Neural cell (in vitro differentiated cells): ENCODE measurements around the gene HDLBP. TPM values are rescaled to one million over a fixed set of nuclear protein-coding genes. Genes with fewer than 3 reads are reported as not detected.

Experiments used
- H2AFZ ChIP-seq: fragments of 200-600, 300-800 bp; sonication (generic), shearing (Covaris generic); 2 replicates; pipeline ENCODE4 v1.6.0; 2014; ENCODE audit warnings: low read depth, mild to moderate bottlenecking, antibody characterized with exemption, low read length, moderate library complexity
- H3F3A ChIP-seq: fragments of 200-600 bp; shearing (Covaris generic); 2 replicates; pipeline ENCODE4 v1.6.1; 2016; ENCODE audit warnings: mild to moderate bottlenecking, moderate library complexity, mixed read lengths, antibody characterized with exemption, low read length; ENCODE audit not compliant: insufficient read depth, poor library complexity, severe bottlenecking
- H3K27ac ChIP-seq: fragments of 200-600, 300-800 bp; sonication (generic), shearing (Covaris generic); 2 replicates; pipeline ENCODE4 v1.5.1; 2014; ENCODE audit warnings: mild to moderate bottlenecking, low read length, moderate library complexity
- H3K27me3 ChIP-seq: fragments of 300-800, 200-600 bp; sonication (generic), shearing (Covaris generic); 2 replicates; pipeline ENCODE4 v1.6.0; 2014; ENCODE audit warnings: mild to moderate bottlenecking, low read depth, low read length, moderate library complexity; ENCODE audit not compliant: insufficient read depth
- H3K36me3 ChIP-seq: fragments of 300-800, 200-600 bp; sonication (generic), shearing (Covaris generic); 2 replicates; pipeline ENCODE4 v1.5.1; 2014; ENCODE audit warnings: mild to moderate bottlenecking, antibody characterized with exemption, low read length, moderate library complexity; ENCODE audit not compliant: insufficient read depth
- H3K4me2 ChIP-seq: fragments of 300-800, 200-600 bp; sonication (generic), shearing (Covaris generic); 2 replicates; pipeline ENCODE4 v1.6.0; 2014; ENCODE audit warnings: mild to moderate bottlenecking, low read length
- H3K4me3 ChIP-seq: fragments of 300-800, 200-600 bp; sonication (generic), shearing (Covaris generic); 2 replicates; pipeline ENCODE4 v1.5.1; 2014; ENCODE audit warnings: mild to moderate bottlenecking, low read length, moderate library complexity
- H3K79me2 ChIP-seq: fragments of 200-600 bp; shearing (Covaris generic); replicated peaks from 2 replicates; pipeline ENCODE4 v1.6.0; 2014; ENCODE audit warnings: mild to moderate bottlenecking, low read length, moderate library complexity; ENCODE audit not compliant: insufficient read depth
- H3K9ac ChIP-seq: fragments of 300-800, 200-600 bp; sonication (generic), shearing (Covaris generic); 2 replicates; pipeline ENCODE4 v1.6.1; 2016; ENCODE audit warnings: mild to moderate bottlenecking, low read length, mixed read lengths
- H3K9me2 ChIP-seq: fragments of 200-600 bp; shearing (Covaris generic); 2 replicates; pipeline ENCODE4 v1.6.1; 2016; ENCODE audit warnings: mild to moderate bottlenecking, low read length, mixed read lengths; ENCODE audit not compliant: insufficient read depth
- H3K9me3 ChIP-seq: fragments of 200-600, 300-800 bp; sonication (generic), shearing (Covaris generic); 2 replicates; pipeline ENCODE4 v1.6.1; 2016; ENCODE audit warnings: mild to moderate bottlenecking, mixed run types, low read length, moderate library complexity, mixed read lengths
- H4K20me1 ChIP-seq: fragments of 200-600 bp; shearing (Covaris generic); 2 replicates; pipeline ENCODE4 v1.6.1; 2016; ENCODE audit warnings: mild to moderate bottlenecking, mixed run types; ENCODE audit not compliant: insufficient read depth
- EP300 ChIP-seq: fragments of 450-650 bp; conservative IDR thresholded peaks from 2 replicates; pipeline ENCODE4 v1.6.1; 2014; ENCODE audit warnings: antibody characterized with exemption, mild to moderate bottlenecking, moderate library complexity; ENCODE audit not compliant: poor library complexity, severe bottlenecking
- EZH2 ChIP-seq: fragments of 200-600, 300-800 bp; shearing (Covaris generic), sonication (generic); IDR thresholded peaks from 2 replicates; pipeline ENCODE4 v1.6.1; 2014; ENCODE audit warnings: antibody characterized with exemption, low read length, borderline replicate concordance, mild to moderate bottlenecking; ENCODE audit not compliant: insufficient read depth, poor library complexity, severe bottlenecking
- MXI1 ChIP-seq: fragments of 450-650 bp; conservative IDR thresholded peaks from 2 replicates; pipeline ENCODE4 v1.6.1; 2014; ENCODE audit warnings: antibody characterized with exemption, mild to moderate bottlenecking; ENCODE audit not compliant: poor library complexity, severe bottlenecking
- POLR2AphosphoS5 ChIP-seq: IDR thresholded peaks from 2 replicates; pipeline ENCODE4 v1.6.1; 2012
- RAD21 ChIP-seq: fragments of 450-650 bp; conservative IDR thresholded peaks from 2 replicates; pipeline ENCODE4 v1.6.1; 2014; ENCODE audit warnings: antibody characterized with exemption, mild to moderate bottlenecking, moderate library complexity
- SMC3 ChIP-seq: fragments of 450-650 bp; conservative IDR thresholded peaks from 2 replicates; pipeline ENCODE4 v1.6.1; 2014; ENCODE audit warnings: antibody characterized with exemption, mild to moderate bottlenecking, moderate library complexity; ENCODE audit not compliant: poor library complexity
- TAF1 ChIP-seq: IDR thresholded peaks from 2 replicates; pipeline ENCODE4 v1.6.1; 2012; ENCODE audit warnings: low read depth
- polyA plus RNA-seq: library from polyadenylated mRNA; depleted of rRNA; stranded (reverse); fragments of >200 nt; gene quantifications from 2 replicates; pipeline ENCODE4 v1.2.3, GENCODE V29; 2014
- TF ChIP-seq, protein P1 (sequence below): fragments of 450-650 bp; IDR thresholded peaks from 2 replicates; pipeline ENCODE4 v1.5.1; 2014; ENCODE audit warnings: antibody characterized with exemption, mild to moderate bottlenecking, moderate library complexity; ENCODE audit not compliant: poor library complexity, severe bottlenecking
- TF ChIP-seq, protein P2 (sequence below): IDR thresholded peaks from 2 replicates; pipeline ENCODE4 v1.6.1; 2012; ENCODE audit warnings: borderline replicate concordance

HDLBP gene
- polyA plus RNA-seq, 1 donor from 2014 or later, result 61.9 TPM

DNA sequence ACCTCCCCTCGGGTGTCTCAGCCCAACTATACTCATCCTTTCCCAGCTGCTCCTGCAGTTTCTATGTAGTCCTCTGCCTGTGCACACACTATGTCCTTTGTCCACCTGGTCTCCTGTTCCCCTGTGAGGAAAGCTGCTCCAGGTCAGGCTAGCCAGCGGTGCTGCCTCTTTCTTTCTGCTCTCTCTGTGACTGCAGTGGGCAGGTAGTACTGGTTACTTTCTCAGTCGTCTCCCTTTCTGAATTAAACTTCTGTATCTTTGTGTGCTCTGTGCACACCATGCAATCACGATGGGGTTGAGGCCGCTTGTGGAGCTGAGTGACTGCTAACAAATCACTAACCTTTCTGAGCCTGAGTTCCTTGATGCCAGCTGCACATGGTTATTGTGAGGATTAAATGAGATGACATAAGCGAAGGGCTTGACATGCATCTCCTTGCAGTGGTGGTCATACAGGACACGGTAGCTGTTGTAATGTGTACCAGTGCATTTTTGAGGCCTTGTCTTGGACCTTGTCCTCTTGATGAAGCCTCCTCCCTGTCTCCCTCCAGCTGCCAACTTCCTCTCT, 44.1 kb upstream of the HDLBP start:
- H3K27ac ChIP-seq, result no peak overlapping the region
- no peaks in the 10 kb centered on the region for H3F3A ChIP-seq
- TF ChIP-seq MXI1 (no peak), RAD21 (no peak), TAF1 (no peak), POLR2AphosphoS5 (no peak)
- H3K36me3 ChIP-seq, result no peaks in the 10 kb centered on the region
- peaks cover 34% of the 10 kb centered on the region for H3K79me2 ChIP-seq
- no peak overlapping the region for H3K4me3 ChIP-seq
- H3K9me2 ChIP-seq, result no peaks in the 10 kb centered on the region
- H4K20me1 ChIP-seq, result no peaks in the 10 kb centered on the region
- H3K9ac ChIP-seq, result no peak overlapping the region
- H3K4me2 ChIP-seq, result no peak overlapping the region
- no peaks in the 10 kb centered on the region for H3K9me3 ChIP-seq
- H3K27me3 ChIP-seq, result no peaks in the 10 kb centered on the region
- H2AFZ ChIP-seq, result no peak overlapping the region

DNA sequence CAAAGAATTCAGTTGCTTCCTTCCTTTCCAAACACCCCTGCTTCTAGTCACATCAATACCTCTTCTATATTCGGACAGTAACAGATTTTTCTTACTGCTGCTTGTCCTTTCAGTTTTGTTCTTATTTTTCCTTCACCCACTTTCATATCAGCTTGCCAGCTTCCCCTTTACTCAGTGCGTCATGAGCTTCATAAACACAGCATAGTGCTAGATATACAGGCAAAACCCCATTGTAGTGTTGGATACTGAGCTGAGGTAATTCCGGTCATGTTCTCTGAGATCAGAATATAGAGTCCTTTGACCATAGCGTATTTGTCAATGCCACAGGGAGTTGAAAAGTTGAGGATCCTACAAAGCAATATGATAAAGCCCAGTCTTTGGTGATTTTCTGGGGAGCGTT, 43.0 kb upstream of the HDLBP start:
- no peak overlapping the region for H2AFZ ChIP-seq
- no peak overlapping the region for H3K27ac ChIP-seq
- H3K36me3 ChIP-seq, result no peaks in the 10 kb centered on the region
- no peaks in the 10 kb centered on the region for H3K9me2 ChIP-seq
- H3F3A ChIP-seq, result no peaks in the 10 kb centered on the region
- H3K79me2 ChIP-seq, result peaks cover 34% of the 10 kb centered on the region
- H3K9ac ChIP-seq, result no peak overlapping the region
- H3K4me3 ChIP-seq, result no peak overlapping the region
- no peaks in the 10 kb centered on the region for H3K27me3 ChIP-seq
- H3K9me3 ChIP-seq, result no peaks in the 10 kb centered on the region
- no peaks in the 10 kb centered on the region for H4K20me1 ChIP-seq
- TF ChIP-seq TAF1 (no peak), RAD21 (no peak), MXI1 (no peak), EP300 (no peak), EZH2 (no peak), POLR2AphosphoS5 (no peak), SMC3 (no peak)
- TF ChIP-seq, protein P1, sequence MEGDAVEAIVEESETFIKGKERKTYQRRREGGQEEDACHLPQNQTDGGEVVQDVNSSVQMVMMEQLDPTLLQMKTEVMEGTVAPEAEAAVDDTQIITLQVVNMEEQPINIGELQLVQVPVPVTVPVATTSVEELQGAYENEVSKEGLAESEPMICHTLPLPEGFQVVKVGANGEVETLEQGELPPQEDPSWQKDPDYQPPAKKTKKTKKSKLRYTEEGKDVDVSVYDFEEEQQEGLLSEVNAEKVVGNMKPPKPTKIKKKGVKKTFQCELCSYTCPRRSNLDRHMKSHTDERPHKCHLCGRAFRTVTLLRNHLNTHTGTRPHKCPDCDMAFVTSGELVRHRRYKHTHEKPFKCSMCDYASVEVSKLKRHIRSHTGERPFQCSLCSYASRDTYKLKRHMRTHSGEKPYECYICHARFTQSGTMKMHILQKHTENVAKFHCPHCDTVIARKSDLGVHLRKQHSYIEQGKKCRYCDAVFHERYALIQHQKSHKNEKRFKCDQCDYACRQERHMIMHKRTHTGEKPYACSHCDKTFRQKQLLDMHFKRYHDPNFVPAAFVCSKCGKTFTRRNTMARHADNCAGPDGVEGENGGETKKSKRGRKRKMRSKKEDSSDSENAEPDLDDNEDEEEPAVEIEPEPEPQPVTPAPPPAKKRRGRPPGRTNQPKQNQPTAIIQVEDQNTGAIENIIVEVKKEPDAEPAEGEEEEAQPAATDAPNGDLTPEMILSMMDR, result no peak
- TF ChIP-seq, protein P2, sequence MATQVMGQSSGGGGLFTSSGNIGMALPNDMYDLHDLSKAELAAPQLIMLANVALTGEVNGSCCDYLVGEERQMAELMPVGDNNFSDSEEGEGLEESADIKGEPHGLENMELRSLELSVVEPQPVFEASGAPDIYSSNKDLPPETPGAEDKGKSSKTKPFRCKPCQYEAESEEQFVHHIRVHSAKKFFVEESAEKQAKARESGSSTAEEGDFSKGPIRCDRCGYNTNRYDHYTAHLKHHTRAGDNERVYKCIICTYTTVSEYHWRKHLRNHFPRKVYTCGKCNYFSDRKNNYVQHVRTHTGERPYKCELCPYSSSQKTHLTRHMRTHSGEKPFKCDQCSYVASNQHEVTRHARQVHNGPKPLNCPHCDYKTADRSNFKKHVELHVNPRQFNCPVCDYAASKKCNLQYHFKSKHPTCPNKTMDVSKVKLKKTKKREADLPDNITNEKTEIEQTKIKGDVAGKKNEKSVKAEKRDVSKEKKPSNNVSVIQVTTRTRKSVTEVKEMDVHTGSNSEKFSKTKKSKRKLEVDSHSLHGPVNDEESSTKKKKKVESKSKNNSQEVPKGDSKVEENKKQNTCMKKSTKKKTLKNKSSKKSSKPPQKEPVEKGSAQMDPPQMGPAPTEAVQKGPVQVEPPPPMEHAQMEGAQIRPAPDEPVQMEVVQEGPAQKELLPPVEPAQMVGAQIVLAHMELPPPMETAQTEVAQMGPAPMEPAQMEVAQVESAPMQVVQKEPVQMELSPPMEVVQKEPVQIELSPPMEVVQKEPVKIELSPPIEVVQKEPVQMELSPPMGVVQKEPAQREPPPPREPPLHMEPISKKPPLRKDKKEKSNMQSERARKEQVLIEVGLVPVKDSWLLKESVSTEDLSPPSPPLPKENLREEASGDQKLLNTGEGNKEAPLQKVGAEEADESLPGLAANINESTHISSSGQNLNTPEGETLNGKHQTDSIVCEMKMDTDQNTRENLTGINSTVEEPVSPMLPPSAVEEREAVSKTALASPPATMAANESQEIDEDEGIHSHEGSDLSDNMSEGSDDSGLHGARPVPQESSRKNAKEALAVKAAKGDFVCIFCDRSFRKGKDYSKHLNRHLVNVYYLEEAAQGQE, result no peak
- H3K4me2 ChIP-seq, result no peak overlapping the region
